ENCODE data around the gene CDRT15L2.
"Not testable (repeated sequence)": the region's sequence is repeated elsewhere in the genome, so short reads cannot be mapped to it uniquely, and the experiment has no call there.

The CDRT15L2 gene

GRCh38 chr17:20575071-20575470 lies 4.5 kb upstream of the CDRT15L2 start:
- not testable (repeated sequence) for DNase-seq

DNA sequence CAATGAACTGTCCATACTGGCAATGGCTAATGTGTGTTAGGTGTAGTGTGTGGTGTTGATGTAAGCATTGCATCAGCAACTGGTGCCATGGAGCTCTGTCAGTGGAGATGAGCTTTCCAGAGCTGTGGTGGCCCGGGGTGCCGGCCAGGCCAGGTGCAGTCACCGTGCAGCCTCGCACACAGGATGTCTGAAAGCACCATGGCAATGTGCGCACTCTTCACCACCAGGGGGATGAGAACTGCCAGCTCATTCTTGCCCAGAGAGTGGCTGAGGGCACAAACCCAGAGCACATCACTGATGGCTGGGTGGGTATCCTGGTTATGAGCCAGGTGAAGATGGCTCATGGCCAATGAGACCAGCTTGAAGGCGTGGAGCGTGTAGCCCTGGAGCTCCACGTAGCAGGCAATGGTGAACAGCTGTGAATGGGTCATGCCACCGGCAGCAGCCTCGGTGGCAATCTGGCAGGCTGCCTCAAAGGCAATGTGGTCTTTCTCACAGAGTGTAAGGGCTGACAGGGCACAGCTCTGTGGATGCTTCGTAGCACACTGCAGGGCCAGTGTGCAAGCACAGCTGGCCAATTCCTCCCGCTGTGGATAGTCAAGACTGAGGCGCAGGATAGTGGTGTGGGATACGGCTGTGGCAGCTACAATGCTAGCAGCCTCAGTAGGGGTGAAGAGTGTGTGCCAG lies 4.5 kb downstream of the CDRT15L2 start:
- not testable (repeated sequence) for DNase-seq

DNA sequence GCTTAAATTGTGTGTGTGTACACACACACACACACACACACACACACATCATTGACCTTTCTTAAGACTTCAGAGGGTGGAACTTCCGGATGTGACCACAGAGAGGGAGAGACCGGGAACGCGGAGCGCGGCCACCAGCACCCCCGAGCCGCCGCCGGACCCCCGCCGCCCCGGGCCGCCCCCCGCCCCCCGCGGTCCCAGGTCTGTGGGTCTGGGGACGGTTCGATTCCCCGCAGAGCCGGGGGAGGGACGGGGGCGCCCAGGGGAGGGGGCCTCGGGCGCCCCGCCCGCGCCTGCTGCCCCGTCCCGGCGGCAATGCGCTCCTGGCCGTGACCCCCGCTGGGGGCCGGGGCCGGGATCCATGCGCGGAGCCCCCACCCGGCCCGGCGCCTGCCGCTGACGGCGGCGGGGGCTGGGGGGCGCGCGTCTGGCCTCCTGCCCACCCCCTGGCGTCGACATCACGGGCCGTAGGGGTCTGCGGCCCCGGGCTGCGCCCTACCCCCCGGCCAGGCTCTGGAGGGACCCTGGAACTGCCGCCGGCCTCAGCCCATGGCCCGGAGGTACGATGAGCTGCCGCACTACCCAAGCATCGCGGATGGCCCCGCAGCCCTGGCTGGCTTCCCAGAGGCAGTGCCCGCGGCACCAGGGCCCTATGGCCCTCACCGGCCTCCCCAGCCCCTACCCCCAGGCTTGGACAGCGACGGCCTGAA lies 9.4 kb downstream of the CDRT15L2 start:
- not testable (repeated sequence) for DNase-seq

GRCh38 chr17:20589454-20589810 lies 9.9 kb downstream of the CDRT15L2 start:
- not testable (repeated sequence) for DNase-seq

DNA sequence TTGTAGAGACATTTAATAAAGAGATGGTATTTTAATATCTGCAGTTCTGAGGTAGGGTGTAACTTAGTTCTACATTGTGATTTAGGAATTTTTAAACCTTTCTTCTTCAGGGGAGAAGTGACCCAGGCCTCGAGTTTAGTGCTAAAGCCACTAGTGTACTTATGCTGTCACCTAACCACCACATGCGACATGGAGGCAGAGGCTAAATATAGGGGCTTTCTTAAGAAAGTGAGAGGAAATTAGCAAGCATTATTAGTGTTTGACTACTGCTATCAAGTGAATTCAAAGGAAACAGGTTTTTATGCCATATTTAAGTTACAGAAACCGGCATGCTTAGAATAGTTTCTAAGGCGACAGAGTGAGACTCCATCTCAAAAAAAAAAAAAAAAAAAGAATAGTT lies 11.5 kb downstream of the CDRT15L2 start:
- not testable (repeated sequence) for DNase-seq

DNA sequence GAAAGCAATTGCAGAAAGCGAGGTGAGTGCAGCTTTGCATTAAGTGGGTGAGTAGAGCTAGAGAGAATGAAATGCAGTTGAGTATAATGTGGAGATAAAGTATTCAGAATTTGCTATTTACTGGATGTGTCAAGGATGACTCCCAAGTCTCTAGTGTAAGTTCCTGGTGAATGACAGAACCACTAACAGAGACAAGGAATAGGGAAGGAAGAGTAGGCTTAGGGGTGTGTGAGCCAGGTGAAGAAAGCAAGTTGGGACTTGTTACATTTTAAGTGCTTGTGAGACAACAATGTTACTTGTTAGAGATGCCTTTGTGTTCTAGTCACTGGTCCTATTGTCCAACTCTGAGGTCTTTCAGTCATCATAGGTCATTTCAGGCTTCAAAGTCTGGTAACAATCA lies 26.0 kb downstream of the CDRT15L2 start:
- DNase-seq, result not testable (repeated sequence)

DNA sequence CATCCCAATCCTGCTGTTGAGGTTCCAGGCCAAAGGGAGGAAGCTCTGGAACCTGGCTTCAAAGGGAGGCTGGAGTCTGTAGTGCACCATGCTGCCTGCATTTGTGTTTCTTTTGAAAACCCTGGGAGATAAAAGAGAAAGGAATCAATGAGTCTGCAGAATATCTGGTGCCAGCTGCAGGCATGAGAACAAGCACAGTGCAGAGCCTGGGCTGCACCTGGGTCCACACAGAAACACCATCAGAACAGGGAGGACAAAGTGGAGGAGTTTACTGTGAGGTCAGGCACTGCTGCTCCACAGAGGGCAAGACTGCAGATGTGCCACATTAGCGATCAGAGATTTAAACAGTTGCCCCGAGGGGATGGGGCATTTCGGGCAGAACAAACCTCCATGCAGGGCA lies 30.0 kb downstream of the CDRT15L2 start:
- not testable (repeated sequence) for DNase-seq

DNA sequence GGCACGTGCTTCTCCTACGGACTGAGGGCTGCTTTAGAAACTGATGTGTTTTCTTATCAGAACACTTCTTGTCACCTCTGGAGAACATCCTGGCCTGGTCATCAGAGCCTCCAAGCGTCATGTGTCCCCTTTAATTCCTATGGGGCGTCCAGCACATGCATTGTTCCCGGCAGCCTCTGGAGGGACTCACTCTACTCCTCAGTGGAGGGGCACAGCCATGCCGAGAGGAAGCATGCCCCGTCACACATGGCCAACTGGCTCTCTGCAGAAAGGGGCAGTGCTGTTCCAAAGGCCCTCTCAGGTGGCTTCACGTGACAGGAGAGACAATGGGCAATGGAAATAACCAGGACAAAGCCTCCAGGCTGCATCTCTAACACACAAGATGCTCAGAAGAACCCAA lies 31.8 kb downstream of the CDRT15L2 start:
- DNase-seq, result no peak

DNA sequence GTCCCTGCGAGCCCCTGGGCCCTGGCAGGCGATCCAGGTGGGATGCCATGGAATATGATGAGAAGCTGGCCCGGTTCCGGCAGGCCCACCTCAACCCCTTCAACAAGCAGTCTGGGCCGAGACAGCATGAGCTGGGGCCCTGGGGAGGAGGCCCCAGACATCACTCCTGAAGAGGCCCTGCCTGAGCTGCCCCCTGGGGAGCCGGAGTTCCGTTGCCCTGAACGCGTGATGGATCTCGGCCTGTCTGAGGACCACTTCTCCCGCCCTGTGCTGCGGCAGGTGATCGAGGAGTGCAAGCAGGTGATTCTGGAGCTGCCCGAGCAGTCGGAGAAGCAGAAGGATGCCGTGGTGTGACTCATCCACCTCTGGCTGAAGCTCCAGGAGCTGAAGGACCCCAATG lies 33.1 kb downstream of the CDRT15L2 start:
- no peak for DNase-seq

DNA sequence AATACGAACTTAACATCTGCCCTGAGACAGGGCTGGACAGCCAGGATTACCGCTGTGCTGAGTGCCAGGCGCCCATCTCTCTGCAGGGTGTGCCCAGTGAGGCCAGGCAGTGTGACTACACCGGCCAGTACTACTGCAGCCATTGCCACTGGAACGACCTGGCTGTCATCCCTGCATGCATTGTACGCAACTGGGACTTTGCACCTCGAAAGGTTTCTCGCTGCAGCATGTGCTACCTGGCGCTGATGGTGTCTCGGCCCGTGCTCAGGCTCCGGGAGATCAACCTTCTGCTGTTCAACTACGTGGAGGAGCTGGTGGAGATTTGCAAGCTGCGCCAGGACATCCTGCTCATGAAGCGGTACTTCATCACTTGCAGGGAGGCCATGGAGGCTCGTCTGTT lies 33.7 kb downstream of the CDRT15L2 start:
- no peak for DNase-seq

GRCh38 chr17:20613905-20614304 lies 34.4 kb downstream of the CDRT15L2 start:
- no peak for DNase-seq

DNA sequence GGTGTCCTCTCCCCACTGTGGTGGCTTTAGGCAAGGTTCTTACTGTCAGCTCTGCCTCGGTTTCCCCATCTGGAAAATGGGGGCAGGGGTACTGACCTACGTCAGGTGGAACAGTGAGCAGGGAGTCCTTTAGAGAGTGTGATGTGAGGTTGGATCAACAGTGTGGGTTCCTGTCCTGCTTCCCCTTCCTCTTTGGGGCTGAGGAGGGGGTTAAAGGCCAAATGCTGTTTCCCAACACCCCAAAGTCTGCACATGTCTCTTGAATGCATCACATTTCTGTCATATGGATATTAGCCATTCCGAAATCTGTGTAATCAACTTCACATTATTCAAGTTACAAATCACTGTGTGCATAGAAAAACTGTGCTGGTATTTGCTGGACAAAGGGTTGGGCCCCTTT lies 35.9 kb downstream of the CDRT15L2 start:
- not testable (repeated sequence) for DNase-seq

Data from stimulated activated naive CD4-positive, alpha-beta T cell treated with Interleukin-2 at 50 U/mL for 16 hours (primary cell).